ENCODE data around the gene TTC23L.
"Not testable (repeated sequence)": the region's sequence is repeated elsewhere in the genome, so short reads cannot be mapped to it uniquely, and the experiment has no call there.

Gene TTC23L

GRCh38 chr5:34881246-34881645 lies 42.3 kb downstream of the TTC23L start:
- no peak for DNase-seq

GRCh38 chr5:34886392-34887119 lies 47.6 kb downstream of the TTC23L start:
- no peak for DNase-seq

- DNase-seq = no peak
Measured at GRCh38 chr5:34889394-34889793, 50.4 kb downstream of the TTC23L start.

- no peak for DNase-seq
Measured at GRCh38 chr5:34891981-34892380, 53.0 kb downstream of the TTC23L start.

GRCh38 chr5:34892414-34892813 lies 53.5 kb downstream of the TTC23L start:
- DNase-seq = no peak

- DNase-seq = no peak
Measured at GRCh38 chr5:34894716-34895115, 55.8 kb downstream of the TTC23L start.

GRCh38 chr5:34895641-34896419 lies 56.9 kb downstream of the TTC23L start:
- no peak for DNase-seq

GRCh38 chr5:34897646-34898045 lies 58.7 kb downstream of the TTC23L start:
- no peak for DNase-seq

GRCh38 chr5:34898258-34898895 lies 59.4 kb downstream of the TTC23L start:
- peak; percentile 52 for DNase-seq

- DNase-seq = no peak
Measured at GRCh38 chr5:34899066-34899465, 60.1 kb downstream of the TTC23L start.

GRCh38 chr5:34900652-34901051 lies 61.7 kb downstream of the TTC23L start:
- no peak for DNase-seq

- no peak for DNase-seq
Measured at GRCh38 chr5:34903260-34903659, 64.3 kb downstream of the TTC23L start.

GRCh38 chr5:34905564-34905963 lies 66.6 kb downstream of the TTC23L start:
- DNase-seq = no peak

GRCh38 chr5:34913072-34913471 lies 74.1 kb downstream of the TTC23L start:
- DNase-seq = no peak

GRCh38 chr5:34914671-34915138 lies 75.7 kb downstream of the TTC23L start:
- peak; percentile 33 for DNase-seq

GRCh38 chr5:34915139-34915855 lies 76.3 kb downstream of the TTC23L start, which contains the start of the genes BRIX1 and RAD1:
Gene BRIX1 (plus strand): TSS chr5:34915711. CDS start chr5:34915739, 28 bp downstream.
Gene RAD1 (minus strand): TSS chr5:34915504. CDS start chr5:34914892, 612 bp downstream.
- peak; percentile 90 for DNase-seq

- no peak for DNase-seq
Measured at GRCh38 chr5:34915856-34916192, 76.9 kb downstream of the TTC23L start.

GRCh38 chr5:34916518-34916917 lies 77.6 kb downstream of the TTC23L start:
- no peak for DNase-seq

- no peak for DNase-seq
Measured at GRCh38 chr5:34918025-34918424, 79.1 kb downstream of the TTC23L start.

GRCh38 chr5:34919077-34919476 lies 80.1 kb downstream of the TTC23L start:
- no peak for DNase-seq

- not testable (repeated sequence) for DNase-seq
Measured at GRCh38 chr5:34923256-34923655, 84.3 kb downstream of the TTC23L start.

GRCh38 chr5:34923694-34924461 lies 84.9 kb downstream of the TTC23L start:
- DNase-seq = no peak

Data from activated T-cell treated with anti-CD3 and anti-CD28 coated beads, Interleukin-2, amount 50 U/mL, for 1 hour (primary cell).